GM23338 (cell line): ENCODE data around the gene MAPK1. TPM values are rescaled to one million over a fixed set of nuclear protein-coding genes. Genes with fewer than 3 reads are reported as not detected.

Source experiments
- ATAC-seq: fragments of 200-7000 bp; cut with Tn5 transposase; 3 replicates; pipeline ENCODE4 v1.9.1; 2020
- DNase-seq: peaks from one replicate; pipeline ENCODE4 v3.0.0-alpha.2; 2015; ENCODE audit warnings: low spot score
- H2AFZ ChIP-seq: fragments of 200-600 bp; sonication (generic); 2 replicates; pipeline ENCODE4 v1.8.0; 2016; ENCODE audit warnings: antibody characterized with exemption, mild to moderate bottlenecking, moderate library complexity
- H3F3A ChIP-seq: fragments of 200-600 bp; sonication (generic); replicated peaks from 2 replicates; pipeline ENCODE4 v1.8.0; 2017; ENCODE audit warnings: antibody characterized with exemption, mixed run types, low read depth
- H3K27ac ChIP-seq: fragments of 200-600 bp; sonication (generic); 2 replicates; pipeline ENCODE4 v1.6.1; 2016; ENCODE audit warnings: low read depth
- H3K27me3 ChIP-seq: fragments of 200-600 bp; sonication (generic); 2 replicates; pipeline ENCODE4 v1.8.0; 2016; ENCODE audit warnings: mild to moderate bottlenecking, mixed run types, moderate library complexity; ENCODE audit not compliant: insufficient read depth
- H3K36me3 ChIP-seq: fragments of 200-600 bp; sonication (generic); 2 replicates; pipeline ENCODE4 v1.8.0; 2016; ENCODE audit warnings: mild to moderate bottlenecking; ENCODE audit not compliant: insufficient read depth
- H3K4me1 ChIP-seq: fragments of 200-600 bp; sonication (generic); 2 replicates; pipeline ENCODE4 v1.8.0; 2016; ENCODE audit warnings: mild to moderate bottlenecking, moderate library complexity; ENCODE audit not compliant: insufficient read depth
- H3K4me2 ChIP-seq: fragments of 200-600 bp; sonication (generic); 2 replicates; pipeline ENCODE4 v1.7.1; 2017; ENCODE audit warnings: mixed run types
- H3K4me3 ChIP-seq: fragments of 200-600 bp; sonication (generic); 2 replicates; pipeline ENCODE4 v1.6.1; 2016; ENCODE audit warnings: mixed run types
- H3K79me2 ChIP-seq: fragments of 200-600 bp; sonication (generic); replicated peaks from 2 replicates; pipeline ENCODE4 v1.8.0; 2017; ENCODE audit warnings: mild to moderate bottlenecking; ENCODE audit not compliant: insufficient read depth
- H3K9me2 ChIP-seq: fragments of 200-600 bp; sonication (generic); 2 replicates; pipeline ENCODE4 v1.8.0; 2017; ENCODE audit not compliant: insufficient read depth
- H4K20me1 ChIP-seq: fragments of 200-600 bp; sonication (generic); replicated peaks from 2 replicates; pipeline ENCODE4 v1.8.0; 2017; ENCODE audit warnings: mild to moderate bottlenecking; ENCODE audit not compliant: insufficient read depth
- H3K27ac Mint-ChIP-seq: 2 replicates; pipeline ENCODE4 v1.8.0; 2020; ENCODE audit warnings: inconsistent platforms, mild to moderate bottlenecking, moderate library complexity, mixed read lengths
- H3K27me3 Mint-ChIP-seq: 3 replicates; pipeline ENCODE4 v1.8.0; 2022; ENCODE audit warnings: low read depth, mild to moderate bottlenecking, moderate library complexity, mixed read lengths, inconsistent platforms; ENCODE audit not compliant: insufficient read depth, poor library complexity
- H3K36me3 Mint-ChIP-seq: 3 replicates; pipeline ENCODE4 v1.8.0; 2021; ENCODE audit warnings: low read depth, mild to moderate bottlenecking, inconsistent platforms, moderate library complexity, mixed read lengths
- H3K4me1 Mint-ChIP-seq: 3 replicates; pipeline ENCODE4 v1.8.0; 2020; ENCODE audit warnings: mild to moderate bottlenecking, inconsistent platforms, mixed read lengths
- H3K4me3 Mint-ChIP-seq: 3 replicates; pipeline ENCODE4 v1.8.0; 2021; ENCODE audit warnings: moderate library complexity, mild to moderate bottlenecking, inconsistent platforms, mixed read lengths
- H3K9me3 Mint-ChIP-seq: 3 replicates; pipeline ENCODE4 v1.8.0; 2020; ENCODE audit warnings: moderate library complexity, mild to moderate bottlenecking, inconsistent platforms, mixed read lengths
- CREB1 ChIP-seq: fragments of 250-450 bp; sonication (Bioruptor Pico); IDR thresholded peaks from 2 replicates; pipeline ENCODE4 v1.5.0; 2020; ENCODE audit warnings: low read depth, mild to moderate bottlenecking, moderate library complexity
- CTCF ChIP-seq, 2 experiments: fragments of 200-600 bp in 1 of 2; sonication (generic) in 1 of 2; conservative IDR thresholded peaks; 2 replicates each; pipeline versions ENCODE4 v1.5.1 to v1.6.1; 2016 to 2017; ENCODE audit warnings: antibody characterized with exemption in 2 of 2, low read depth in 2 of 2, mild to moderate bottlenecking in 2 of 2, moderate library complexity in 1 of 2
- ETS1 ChIP-seq: IDR thresholded peaks from 2 replicates; pipeline ENCODE4 v1.6.1; 2016; ENCODE audit warnings: antibody characterized with exemption
- EZH2 ChIP-seq: fragments of 200-600 bp; sonication (generic); IDR thresholded peaks from one replicate; pipeline ENCODE4 v1.8.0; 2017; ENCODE audit warnings: antibody characterized with exemption, mild to moderate bottlenecking, low read depth; ENCODE audit not compliant: unreplicated experiment
- NANOG ChIP-seq: IDR thresholded peaks from 2 replicates; pipeline ENCODE4 v1.6.1; 2016; ENCODE audit warnings: antibody characterized with exemption, borderline replicate concordance
- POLR2AphosphoS5 ChIP-seq: IDR thresholded peaks from 2 replicates; pipeline ENCODE4 v1.6.1; 2016; ENCODE audit warnings: antibody characterized with exemption, low read depth
- STAT1 ChIP-seq: IDR thresholded peaks from one replicate; pipeline ENCODE4 v1.6.1; 2016; ENCODE audit warnings: antibody characterized with exemption; ENCODE audit not compliant: unreplicated experiment
- ZNF114 ChIP-seq: fragments of 250-450 bp; sonication (Bioruptor Pico); IDR thresholded peaks from 2 replicates; pipeline ENCODE4 v1.5.0; 2020; ENCODE audit warnings: mild to moderate bottlenecking, moderate library complexity
- ZNF331 ChIP-seq: fragments of 250-450 bp; sonication (Bioruptor Pico); IDR thresholded peaks from 2 replicates; pipeline ENCODE4 v1.5.0; 2020; ENCODE audit warnings: low read depth, mild to moderate bottlenecking, moderate library complexity
- ZNF462 ChIP-seq: fragments of 250-450 bp; sonication (Bioruptor Pico); IDR thresholded peaks from 2 replicates; pipeline ENCODE4 v1.5.0; 2020; ENCODE audit warnings: mild to moderate bottlenecking, moderate library complexity
- polyA plus RNA-seq: library from polyadenylated mRNA; unstranded; fragments of >200 nt; fragmentation: Nextera tagmentation; extraction: Ambion mirVana; gene quantifications from 2 replicates; pipeline ENCODE4 v1.2.1, GENCODE V29; 2016
- total RNA-seq: library from RNA; depleted of rRNA; stranded (reverse); fragments of >200 nt; shearing (Covaris generic); gene quantifications from 2 replicates; pipeline ENCODE4 v1.2.3, GENCODE V29; 2014

Gene MAPK1
- total and polyA plus RNA-seq, 2 experiments from 2014 or later = 17.4 to 77.5 TPM

GRCh38 chr22:21866833-21867527, 465 bp downstream of the MAPK1 start (continued):
- TF ChIP-seq ETS1 (no peak), ZNF331 (CRISPR knock-in tag) (no peak), EZH2 (no peak), NANOG (no peak), CTCF (conservative IDR thresholded peaks at IDR 0.05; ENCODE audit: low read depth in 2 of 2) (no peak), POLR2AphosphoS5 (no peak)

- H3K79me2 ChIP-seq = peaks cover 69% of the 10 kb centered on the region
- TF ChIP-seq ZNF114 (CRISPR knock-in tag) (no peak), CREB1 (no peak), ZNF462 (CRISPR knock-in tag) (no peak), STAT1 (no peak), ETS1 (no peak)
Observed at GRCh38 chr22:21865041-21865440, 2.4 kb downstream of the MAPK1 start.

More at GRCh38 chr22:21865041-21865440, 2.4 kb downstream of the MAPK1 start:
- Histone ChIP-seq H3K4me3 (peak overlapping the region; percentile 93), H3F3A (peaks cover 10% of the 10 kb centered on the region; the same call in 1 of the 2 replicates), H4K20me1 (peaks cover 65% of the 10 kb centered on the region), H3K4me1 (peaks cover 49% of the 10 kb centered on the region), H3K27me3 (no peaks in the 10 kb centered on the region), H3K27ac (no peak overlapping the region), H3K4me2 (peak overlapping the region; percentile 100), H3K36me3 (no peaks in the 10 kb centered on the region), H3K9me2 (no peaks in the 10 kb centered on the region), H2AFZ (no peak overlapping the region)
- H3K27me3 Mint-ChIP-seq = peaks cover 7% of the 10 kb centered on the region
- no peak overlapping the region for H3K27ac Mint-ChIP-seq
- no peaks in the 10 kb centered on the region; the same call in 1 of the 3 replicates for H3K36me3 Mint-ChIP-seq
- peaks cover 53% of the 10 kb centered on the region for H3K4me1 Mint-ChIP-seq
- H3K4me3 Mint-ChIP-seq = peak overlapping the region; percentile 53
- peaks cover 3% of the 10 kb centered on the region; the same call in 2 of the 3 replicates for H3K9me3 Mint-ChIP-seq
- DNase-seq (no peak), ATAC-seq (no peak)
